Measurements from ENCODE around the gene SLIT3.

SLIT3 gene

GRCh38 chr5:168908207-168908606, 392.7 kb downstream of the SLIT3 start:
- no peak for DNase-seq

DNA sequence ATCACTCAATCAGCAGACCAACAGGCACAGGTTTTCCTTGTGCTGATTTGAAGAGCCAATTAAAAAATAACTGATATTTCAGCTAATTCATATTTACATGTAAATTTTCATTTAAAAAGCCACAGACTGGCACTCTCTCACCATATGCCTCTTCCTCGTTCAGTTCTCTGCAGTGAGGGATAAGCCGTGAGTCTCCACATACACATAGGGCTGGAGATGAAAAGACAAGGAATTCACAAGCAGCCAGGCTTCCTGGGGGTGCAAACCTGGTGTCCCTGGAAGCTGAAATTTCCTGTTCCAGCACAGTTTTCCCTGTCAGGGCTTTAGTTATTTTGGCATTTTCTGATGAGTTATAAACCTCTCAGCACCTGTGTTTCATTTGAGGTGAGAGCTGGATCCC, 397.9 kb downstream of the SLIT3 start:
- no peak for DNase-seq

- no peak for DNase-seq
Measured at GRCh38 chr5:168899673-168900072, 401.3 kb downstream of the SLIT3 start.

DNA sequence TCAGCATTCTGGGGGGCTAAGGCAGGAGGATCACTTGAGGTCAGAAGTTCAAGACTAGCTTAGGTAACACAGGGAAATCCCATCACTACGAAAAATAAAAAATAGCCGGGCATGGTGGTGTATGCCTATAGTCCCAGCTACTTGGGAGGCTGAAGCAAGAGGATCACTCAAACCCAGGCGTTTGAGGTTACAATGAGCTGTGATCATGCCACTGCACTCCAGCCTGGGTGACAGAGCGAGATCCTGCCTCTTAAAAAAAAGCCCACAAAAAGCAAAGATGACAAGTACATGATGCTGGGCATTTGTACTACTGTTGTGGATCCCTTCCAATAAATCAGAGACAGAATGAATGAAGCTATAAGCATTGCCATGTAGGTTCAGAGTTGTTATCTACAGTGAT, 401.7 kb downstream of the SLIT3 start:
- no peak for DNase-seq

GRCh38 chr5:168898247-168898911, 402.6 kb downstream of the SLIT3 start:
- peak; percentile 97 for DNase-seq

- DNase-seq = peak; percentile 37
Measured at GRCh38 chr5:168897387-168898122, 403.4 kb downstream of the SLIT3 start.

GRCh38 chr5:168895295-168896071, 405.5 kb downstream of the SLIT3 start:
- no peak for DNase-seq

GRCh38 chr5:168893283-168893682, 407.7 kb downstream of the SLIT3 start:
- no peak for DNase-seq

DNA sequence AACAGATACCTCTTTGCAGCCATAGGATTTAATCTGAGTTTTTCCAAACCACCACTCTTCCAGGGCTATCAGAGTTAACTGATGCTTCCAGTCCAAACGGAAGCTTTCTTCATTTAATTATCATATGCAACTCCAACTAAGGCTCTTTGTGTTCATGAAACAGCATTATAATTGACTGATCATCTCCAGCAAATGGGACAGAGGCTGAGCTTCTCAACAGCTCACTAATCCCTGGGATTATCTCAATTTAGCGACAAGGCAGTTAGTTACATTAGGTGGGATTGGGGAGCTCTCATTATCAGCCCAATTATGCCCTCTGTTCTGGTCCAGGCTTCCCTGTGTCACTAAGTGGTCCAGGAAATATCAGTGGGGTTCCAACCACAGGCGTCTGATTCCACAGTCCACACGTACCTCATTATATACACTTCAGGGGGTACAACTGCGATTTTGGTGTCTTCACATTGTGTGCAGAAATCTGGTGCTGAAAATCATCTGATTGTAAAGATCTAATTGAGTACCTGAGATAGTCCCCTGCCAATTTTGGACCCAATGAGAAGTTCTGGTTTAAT, 408.2 kb downstream of the SLIT3 start:
- no peak for DNase-seq

- no peak for DNase-seq
Measured at GRCh38 chr5:168890816-168891812, 409.8 kb downstream of the SLIT3 start.

DNA sequence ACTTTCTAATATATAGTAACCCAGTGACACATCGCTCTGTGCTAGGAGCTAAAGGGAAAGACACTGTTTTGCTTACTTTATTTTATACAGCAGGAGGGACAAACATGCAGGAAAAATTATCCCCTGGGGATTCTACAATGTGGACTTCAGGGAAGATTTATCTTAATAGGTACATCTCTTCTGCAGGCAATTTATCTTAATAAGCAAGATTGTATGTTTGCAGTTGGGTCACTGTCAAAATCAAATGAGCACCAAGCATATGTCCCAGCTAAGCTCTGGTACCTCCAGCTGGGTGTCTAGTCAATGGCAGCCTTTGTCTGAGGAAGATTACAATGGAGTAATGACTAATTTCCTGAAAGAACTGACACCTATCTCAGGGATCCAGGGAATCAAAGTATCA, 411.9 kb downstream of the SLIT3 start:
- DNase-seq = no peak

GRCh38 chr5:168887931-168888330, 413.0 kb downstream of the SLIT3 start:
- DNase-seq = no peak

DNA sequence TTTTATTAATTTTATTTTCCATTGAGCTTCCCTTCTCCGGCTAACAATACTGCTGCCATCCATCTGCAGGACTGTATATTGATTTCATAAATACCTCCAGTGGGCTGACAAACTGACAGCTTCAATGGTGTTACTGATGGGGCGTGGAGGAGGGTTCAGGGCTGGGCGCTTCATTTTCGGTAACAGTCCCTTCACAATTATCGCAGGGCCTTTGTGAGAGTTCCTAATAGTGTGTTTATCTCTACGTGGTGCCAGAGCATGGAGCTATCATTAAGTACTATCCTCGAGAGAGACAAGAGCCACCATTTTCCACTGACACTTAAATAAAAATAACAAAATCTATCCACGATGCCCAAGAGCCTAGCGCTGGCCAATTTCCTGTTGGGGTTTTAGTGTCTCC, 414.8 kb downstream of the SLIT3 start:
- no peak for DNase-seq

DNA sequence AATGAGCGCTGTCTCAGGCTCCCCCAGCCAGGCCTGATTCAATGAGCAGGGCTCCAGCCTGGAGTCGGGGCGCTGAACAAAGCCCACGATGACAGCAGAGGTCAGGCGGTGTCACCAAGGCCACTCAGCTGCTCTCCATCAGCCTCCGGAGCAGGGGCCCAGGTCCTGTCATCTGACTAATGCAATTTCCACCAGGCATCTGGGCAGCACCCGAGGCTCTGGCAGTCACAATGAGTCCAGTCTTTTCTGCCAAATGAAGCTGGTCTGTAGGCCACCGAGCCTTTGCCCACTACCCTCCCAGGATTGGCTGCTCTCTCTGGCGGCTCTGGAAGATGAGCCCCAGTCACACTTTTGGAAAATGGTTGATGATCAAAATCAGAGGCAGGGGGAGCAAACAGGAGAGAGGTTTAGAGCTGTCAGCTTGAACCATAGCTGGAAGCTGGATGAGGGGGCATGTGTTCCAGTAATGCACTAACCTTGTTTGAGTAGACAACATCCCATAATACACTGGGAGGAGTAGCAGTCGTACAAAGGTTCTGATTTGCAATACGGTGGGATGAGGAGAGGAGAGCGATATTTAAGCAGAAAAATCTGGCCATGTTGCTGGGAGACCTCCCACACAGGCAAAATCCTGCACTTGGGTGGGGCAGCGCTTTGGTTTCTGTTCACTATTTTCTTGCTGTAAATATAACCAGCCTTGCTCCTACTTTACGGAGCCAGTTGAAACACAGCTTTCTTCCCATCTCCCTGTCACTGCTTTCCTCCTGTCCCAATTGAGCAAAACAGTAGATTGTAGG, 415.4 kb downstream of the SLIT3 start:
- DNase-seq = no peak

DNA sequence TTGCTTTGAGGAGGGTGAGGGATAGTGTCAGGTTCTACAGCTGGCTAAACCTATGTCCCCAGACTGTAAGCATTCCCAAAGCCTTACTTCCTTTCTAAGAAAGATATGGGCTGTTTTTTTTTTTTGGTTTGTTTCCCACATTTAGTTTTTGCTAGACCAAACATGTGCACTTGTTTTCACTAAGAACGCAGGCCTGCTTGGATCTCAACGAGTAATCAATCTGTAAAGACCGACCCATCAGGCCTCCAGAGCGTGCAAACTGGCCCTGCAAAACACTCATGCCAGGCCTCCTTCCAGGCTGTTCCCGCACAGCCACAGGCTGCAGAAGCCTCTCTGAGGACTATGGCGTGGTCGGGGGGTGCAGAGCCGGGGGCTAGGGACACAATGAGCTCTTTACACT, 416.9 kb downstream of the SLIT3 start:
- DNase-seq = no peak

GRCh38 chr5:168883281-168883741, 417.6 kb downstream of the SLIT3 start:
- DNase-seq = no peak

DNA sequence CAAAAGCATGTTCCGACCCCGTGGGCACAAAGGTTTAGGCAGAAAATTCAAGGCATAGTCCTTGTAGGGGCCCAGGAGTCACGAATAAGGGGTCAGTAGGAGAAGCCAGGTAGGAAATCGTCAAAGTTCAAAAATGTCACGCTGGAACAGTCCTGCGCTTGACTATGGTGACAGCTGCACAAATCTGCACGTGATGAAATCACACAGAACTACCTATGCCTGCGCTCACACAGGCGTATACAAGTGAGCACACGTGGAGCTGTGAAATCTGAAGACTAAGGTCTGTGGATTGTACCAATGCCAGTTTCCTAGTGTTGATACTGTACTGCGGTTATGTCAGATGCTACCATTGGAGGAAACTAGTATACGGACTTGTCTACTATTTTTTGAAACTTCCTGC, 418.7 kb downstream of the SLIT3 start:
- DNase-seq = no peak

- DNase-seq = peak; percentile 20
Measured at GRCh38 chr5:168881427-168882149, 419.4 kb downstream of the SLIT3 start.

DNA sequence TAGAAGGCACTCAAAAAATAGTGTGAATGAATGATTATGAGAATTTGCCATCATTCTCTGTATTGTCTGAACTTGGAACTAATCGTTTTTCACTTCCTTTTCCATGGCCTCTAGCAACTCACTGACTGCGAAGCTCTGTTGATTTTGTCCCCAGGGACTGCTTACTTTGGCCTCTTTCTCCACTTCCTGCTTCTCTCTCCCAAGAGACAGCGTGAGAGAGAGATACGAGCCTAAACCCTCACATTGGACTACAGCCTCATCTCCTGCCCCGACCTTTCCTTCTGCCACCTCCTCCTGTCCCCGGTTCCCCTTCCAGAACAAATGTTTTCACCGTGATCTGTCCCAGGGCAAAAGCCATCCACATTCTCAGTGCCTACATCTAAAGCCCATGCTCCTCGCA, 421.0 kb downstream of the SLIT3 start:
- DNase-seq = no peak

DNA sequence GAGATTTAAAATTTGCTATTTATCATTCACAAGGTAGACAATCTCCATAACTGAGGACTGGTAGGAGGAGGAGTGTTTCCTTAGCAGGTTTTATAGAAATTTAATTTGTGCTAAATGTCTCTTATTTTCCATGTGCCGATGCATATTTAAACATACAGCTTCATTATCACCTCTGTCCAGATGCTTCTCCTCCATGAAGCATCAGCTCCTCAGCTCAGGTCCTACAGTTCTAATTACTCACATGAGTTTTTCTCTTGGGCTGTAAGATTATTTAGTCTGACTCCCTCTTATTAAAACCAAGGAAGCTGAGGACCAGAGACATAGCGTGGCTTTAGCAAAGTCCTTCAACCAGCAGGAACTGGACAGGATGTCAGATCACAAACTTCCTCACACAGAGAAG, 421.6 kb downstream of the SLIT3 start:
- DNase-seq = no peak
